NCI-H526 treated with DMSO at 0.1 percent for 48 hours (cell line): Measurements from ENCODE around the gene MIPEP.
A peak's percentile ranks its signal among the peaks of the same experiment; 100 is the strongest.
"Not testable (repeated sequence)": the region's sequence is repeated elsewhere in the genome, so short reads cannot be mapped to it uniquely, and the experiment has no call there.

Experiments
- DNase-seq: peaks from one replicate; lab custom pipeline; 2025; lab: John Stamatoyannopoulos, UW

MIPEP gene

GRCh38 chr13:23889615-23890607, 711 bp upstream of the MIPEP start:
- peak; percentile 48 for DNase-seq

DNA sequence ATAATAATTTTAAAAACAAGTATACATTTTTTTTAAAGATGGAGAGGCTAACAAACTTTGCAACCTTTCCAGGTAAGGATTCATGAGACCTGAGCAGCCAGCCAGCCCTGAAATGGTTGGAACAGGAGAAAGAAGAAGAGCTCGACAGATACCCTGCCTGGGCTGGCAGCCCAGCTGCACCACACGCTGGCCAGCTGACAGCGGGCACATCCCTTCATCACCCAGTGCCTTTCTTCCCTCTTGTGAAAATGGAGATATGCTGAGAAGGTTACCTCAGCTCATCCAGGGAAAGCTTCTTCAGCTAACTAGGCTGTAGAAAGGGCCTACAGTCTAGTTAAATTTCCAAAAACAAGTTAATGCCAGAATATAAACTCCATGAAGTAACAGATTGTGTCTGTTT, 4.8 kb downstream of the MIPEP start:
- not testable (repeated sequence) for DNase-seq

GRCh38 chr13:23883255-23883654, 5.9 kb downstream of the MIPEP start:
- DNase-seq: no peak

GRCh38 chr13:23881402-23881800, 7.8 kb downstream of the MIPEP start:
- not testable (repeated sequence) for DNase-seq

DNA sequence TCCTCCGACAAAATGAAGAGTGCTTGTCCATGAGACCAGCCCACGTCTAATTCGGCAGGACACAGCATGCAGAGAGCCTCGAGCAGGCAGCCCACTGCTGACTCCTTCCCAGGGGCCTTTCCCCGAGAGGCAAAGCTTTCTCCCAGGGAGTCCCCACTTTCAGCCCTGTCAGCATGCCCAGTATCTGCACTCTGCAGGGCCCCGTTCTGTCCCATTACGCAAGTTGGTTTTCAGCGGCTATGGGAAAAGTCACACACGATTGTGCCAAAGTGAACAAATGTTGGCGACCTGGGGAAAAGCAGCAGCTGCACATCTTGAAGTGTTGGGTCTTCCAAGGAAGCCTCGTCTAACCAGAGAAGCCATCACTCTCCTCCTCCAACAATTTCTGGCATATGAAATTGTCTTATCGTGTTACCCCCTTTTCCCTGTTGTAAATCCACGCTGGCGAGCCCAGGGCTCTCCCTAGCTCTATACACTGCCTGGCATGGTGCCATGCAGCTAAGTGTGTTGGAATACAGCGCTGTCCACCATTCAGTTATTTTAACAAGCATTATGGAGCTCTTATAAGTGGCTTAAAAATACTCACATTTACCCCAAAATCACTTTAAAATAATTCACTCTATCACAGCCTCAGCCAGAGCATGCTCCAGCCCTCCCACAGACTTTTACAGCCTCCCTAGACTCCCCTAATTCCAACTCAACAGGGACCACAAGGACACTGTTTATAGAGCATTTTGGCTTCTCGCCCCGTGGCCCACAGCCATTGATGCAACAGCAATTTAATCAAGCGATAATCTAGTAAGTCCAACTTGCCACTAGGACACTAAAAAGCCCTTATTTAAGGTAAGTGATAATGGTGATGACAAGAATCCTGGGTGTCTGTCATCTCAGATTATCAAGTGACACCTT, 8.5 kb downstream of the MIPEP start:
- not testable (repeated sequence) for DNase-seq

GRCh38 chr13:23877286-23877685, 11.9 kb downstream of the MIPEP start:
- no peak for DNase-seq

DNA sequence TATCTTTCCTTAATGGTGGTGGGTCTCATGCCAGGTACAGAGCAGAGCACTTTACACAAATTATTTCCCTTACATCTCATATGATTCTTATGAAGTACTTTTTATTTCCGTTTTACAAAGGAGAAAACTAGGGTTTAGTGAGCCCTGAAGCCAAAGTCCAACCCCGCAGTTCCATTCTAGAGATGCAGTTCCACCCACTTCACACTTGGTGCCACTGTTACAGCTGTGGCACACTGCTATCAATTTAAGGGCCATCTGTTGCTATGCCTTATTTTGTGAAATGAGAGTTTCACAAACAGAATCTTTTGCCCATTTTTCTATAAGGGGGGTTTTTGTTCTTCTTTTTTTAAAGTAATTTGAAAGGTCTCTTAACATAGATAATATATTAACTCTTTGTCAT, 12.9 kb downstream of the MIPEP start:
- DNase-seq: no peak

GRCh38 chr13:23871616-23872220, 17.5 kb downstream of the MIPEP start:
- DNase-seq: peak; percentile 33

DNA sequence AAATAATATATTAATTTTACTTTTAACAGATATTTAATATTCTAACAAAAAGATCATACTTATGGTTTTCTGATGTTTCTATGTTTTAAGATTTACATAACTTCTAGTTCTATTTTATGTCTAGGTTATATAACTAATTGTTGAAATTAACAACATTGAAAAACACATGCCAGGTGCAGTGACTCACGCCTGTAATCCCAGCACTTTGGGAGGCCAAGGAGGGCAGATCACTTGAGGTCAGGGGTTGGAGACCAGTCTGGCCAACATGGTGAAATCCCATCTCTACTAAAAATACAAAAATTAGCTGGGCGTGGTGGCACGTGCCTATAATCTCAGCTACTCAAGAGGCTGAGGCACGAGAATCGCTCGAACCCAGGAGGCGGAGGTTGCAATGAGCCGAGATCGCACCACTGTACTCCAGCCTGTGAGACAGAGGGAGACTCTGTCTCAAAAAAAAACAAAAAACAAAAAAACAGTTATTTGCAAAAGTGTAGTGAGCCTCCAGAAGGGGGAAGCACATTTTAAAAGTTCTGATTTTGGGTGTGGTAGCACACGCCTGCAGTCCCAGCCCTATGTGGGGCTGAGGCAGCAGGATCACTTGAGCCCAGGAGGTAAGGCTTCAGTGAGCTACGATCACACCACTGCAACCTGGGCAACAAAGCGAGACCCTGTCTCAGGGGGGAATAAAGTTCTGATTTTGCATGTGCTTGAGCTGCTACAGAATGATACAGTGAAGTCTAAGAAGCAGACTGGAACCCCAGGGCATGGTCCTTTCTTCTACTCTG, 18.7 kb downstream of the MIPEP start:
- DNase-seq: no peak

DNA sequence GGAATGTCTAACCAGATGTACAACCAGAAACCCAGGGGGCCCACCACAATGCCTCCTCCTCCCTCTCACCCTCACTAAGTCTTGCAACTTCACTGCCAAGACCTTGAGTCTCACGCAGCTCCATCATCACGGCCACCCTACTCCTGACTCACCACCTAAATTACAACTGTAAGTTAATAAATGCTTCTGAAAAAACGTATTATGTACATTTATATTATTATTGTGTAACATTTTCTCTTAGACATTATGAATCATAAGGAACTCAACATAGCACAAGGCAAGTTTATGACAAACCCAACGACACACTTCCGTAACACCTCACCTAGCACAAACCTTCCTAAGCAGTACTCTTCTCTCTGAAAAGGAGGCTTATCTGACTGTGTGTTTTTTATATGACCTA, 20.7 kb downstream of the MIPEP start:
- no peak for DNase-seq

- DNase-seq: no peak
These were observed 22.1 kb downstream of the MIPEP start for GRCh38 chr13:23867027-23867491.

DNA sequence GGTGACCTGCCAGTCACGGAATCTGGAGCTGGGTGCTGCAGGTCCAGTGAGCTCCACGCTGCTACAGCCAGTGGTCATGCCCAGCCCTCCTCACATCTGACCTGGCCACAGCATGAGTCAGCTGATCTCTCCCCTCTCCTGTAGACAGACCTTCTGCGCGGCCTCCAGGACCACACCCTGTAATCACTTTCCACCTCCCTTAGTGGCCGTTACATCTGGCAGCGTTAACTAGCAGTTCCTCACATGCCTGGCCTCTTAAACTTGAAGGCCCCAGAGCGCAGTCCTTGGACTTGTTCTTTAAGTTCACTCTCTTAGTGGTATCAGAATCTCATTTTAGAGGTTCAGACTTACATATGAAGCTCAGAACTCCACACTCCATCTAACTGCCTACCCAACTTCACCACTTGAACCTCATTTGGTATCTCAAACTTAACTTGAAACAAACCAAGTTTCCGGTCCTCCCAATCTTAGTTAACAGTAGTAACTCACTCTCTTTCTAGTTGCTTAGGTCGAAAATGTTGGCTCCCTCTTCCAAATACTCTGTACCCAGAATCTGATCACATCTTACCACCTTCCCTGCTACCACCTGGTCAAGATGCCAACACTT, 22.7 kb downstream of the MIPEP start:
- no peak for DNase-seq

DNA sequence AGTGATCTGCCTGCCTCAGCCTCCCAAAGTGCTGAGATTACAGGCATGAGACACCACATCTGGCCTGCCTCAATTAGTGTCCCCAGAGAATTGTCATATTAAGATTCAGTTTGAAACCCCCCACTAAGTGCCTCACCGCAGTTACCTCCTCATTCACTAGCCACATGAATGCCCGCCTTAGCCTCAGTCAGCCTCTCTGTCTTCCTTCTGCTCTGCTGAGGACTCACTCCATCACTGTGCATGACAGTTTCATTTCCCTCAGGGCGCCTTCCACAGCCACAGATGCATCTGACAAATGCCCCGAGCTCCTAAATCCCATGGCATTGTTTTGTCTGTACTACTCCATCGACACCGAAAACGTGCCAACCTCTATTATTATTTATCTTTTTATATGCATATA, 23.3 kb downstream of the MIPEP start:
- DNase-seq: no peak

DNA sequence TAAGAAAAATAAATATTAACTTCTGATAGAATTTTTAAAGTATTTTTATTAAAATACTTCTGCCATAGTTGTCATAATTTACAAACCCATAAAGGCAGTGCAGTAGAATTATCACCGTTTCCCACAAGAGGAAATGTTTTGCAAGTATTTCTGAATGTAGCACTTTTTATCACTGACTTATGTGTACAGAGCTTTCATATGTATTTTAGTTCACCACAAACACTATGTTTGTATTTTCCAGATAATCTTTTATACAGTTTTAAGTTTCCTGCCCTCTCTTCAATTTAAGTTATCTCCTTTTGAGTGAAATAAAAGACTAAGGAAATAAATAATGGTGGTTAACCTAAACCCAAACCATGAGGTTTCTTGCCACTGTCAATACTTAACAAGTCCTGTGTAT, 24.2 kb downstream of the MIPEP start:
- no peak for DNase-seq

- peak; percentile 34 for DNase-seq
These were observed 27.9 kb downstream of the MIPEP start for GRCh38 chr13:23861310-23861709.

DNA sequence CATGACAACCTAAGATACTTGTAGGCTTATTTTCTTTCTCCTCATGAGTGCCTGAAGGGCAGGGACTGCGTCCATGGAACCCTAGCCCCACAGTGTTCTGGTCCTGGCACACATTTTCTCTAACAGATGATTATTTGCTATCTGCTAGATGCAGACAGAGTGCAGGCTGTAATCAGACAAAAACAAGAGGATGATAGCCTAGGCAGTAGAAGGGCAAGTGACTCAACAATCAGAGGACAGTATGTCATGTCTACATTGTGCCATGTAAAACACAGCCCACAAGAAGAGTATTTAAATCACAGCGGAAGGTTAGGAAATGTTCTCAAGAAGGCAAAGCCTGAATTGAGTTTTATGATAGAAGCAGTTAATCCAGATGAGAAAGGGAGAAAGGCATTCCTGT, 29.3 kb downstream of the MIPEP start:
- DNase-seq: no peak

DNA sequence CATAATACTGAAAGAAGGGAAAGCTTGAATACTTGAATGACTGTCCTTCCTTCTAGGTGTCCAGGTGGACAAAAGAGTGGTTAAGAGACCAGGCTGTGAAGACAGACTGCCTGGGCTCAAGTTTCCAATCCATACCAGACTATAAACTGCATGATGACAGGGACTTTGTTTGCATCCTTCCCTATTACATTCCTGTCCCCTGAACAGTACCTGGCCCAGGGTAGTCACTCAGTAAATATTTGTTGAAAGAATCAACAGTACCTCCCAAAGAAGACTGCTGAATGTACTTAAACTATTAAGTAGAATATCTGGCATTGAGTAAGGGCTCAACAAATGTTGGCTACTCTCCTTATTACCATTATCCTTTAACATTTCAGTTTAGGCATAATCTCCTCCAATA, 29.7 kb downstream of the MIPEP start:
- no peak for DNase-seq

- no peak for DNase-seq
These were observed 30.7 kb downstream of the MIPEP start for GRCh38 chr13:23858546-23858945.

DNA sequence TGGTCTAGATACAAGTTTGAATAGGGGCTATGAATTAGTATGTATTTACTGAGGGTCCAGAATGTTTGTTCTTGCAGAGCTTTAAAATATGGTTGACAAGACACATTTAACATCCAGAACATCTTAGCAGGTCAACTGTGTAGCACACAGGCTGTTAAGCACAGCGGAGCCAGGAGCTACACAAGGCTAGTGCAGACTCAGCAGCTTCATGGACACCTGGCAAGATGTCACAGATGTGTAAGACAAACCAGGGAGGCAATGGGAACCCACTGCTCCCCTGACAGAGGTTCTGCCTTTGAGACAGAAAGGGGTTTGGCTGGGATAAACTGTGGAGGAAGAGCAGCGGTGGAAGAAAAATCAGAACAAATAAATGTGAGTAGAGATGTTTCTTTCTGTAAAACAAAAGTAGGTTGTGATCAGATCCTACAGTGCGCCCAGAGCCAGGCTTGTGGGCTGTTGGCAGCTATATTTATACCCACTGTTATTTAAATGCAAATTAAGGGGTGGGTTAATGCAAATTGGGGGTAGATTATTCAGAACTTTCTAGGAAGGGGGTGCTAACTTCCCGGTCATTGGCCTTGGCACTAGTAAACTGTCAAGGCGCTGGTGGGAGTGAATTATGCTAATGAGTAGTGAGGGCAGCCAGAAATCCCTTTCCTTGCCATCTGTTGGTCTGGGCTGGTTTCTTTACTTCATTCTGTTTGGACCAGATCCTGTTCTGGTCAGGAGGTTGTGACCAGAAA, 33.0 kb downstream of the MIPEP start:
- DNase-seq: no peak

- DNase-seq: no peak
These were observed 33.8 kb downstream of the MIPEP start for GRCh38 chr13:23855360-23855759.
